B cell (primary cell): Measurements from ENCODE around the gene PIM1. TPM values are rescaled to one million over a fixed set of nuclear protein-coding genes. Genes with fewer than 3 reads are reported as not detected.

Experiments used
- ATAC-seq: fragments of 200-7000 bp; cut with Tn5 transposase; one replicate; pipeline ENCODE4 v1.10.0; 2021; ENCODE audit warnings: low read depth, mild to moderate bottlenecking, moderate number of reproducible peaks, moderate library complexity
- CTCF ChIA-PET: fragments of 350-600 bp; sonication (Branson Sonifier 250); formaldehyde crosslinking; loops from one replicate; lab custom pipeline; 2021; ENCODE audit warnings: antibody characterized with exemption, inconsistent platforms; lab: Charles Lee
- POLR2A ChIA-PET: fragments of 350-600 bp; sonication (Branson Sonifier 250); formaldehyde crosslinking; loops from one replicate; lab custom pipeline; 2021; ENCODE audit warnings: antibody characterized with exemption; lab: Charles Lee
- DNase-seq: peaks from one replicate; pipeline ENCODE4 v3.0.0; 2013
- H2AFZ ChIP-seq: 2 replicates; pipeline ENCODE4 v1.6.1; 2012; ENCODE audit warnings: mild to moderate bottlenecking, low read depth, low read length; ENCODE audit not compliant: insufficient read depth, poor library complexity, severe bottlenecking
- H3K27ac ChIP-seq, 2 donors: 1 replicate in 1 of 2; 2 replicates in 1 of 2; pipeline ENCODE4 v1.5.1; 2012 to 2013; ENCODE audit warnings: low read length in 2 of 2, mild to moderate bottlenecking in 2 of 2, moderate library complexity in 1 of 2
- H3K27me3 ChIP-seq, 4 experiments: fragments of 200-600 bp in 1 of 4; sonication (generic) in 1 of 4; replicated peaks in 1 of 4; 1 replicate in 2 of 4; 2 replicates in 2 of 4; pipeline versions ENCODE4 v1.6.1 to v1.7.0; 2013 to 2016; ENCODE audit warnings: low read length in 3 of 4, mild to moderate bottlenecking in 2 of 4, mixed read lengths in 1 of 4, moderate library complexity in 1 of 4; ENCODE audit not compliant: insufficient read depth in 4 of 4, control insufficient read depth in 3 of 4; ENCODE audit errors: control extremely low read depth in 1 of 4
- H3K36me3 ChIP-seq, 2 experiments: replicated peaks in 1 of 2; 1 replicate in 1 of 2; 2 replicates in 1 of 2; pipeline versions ENCODE4 v1.6.1 to v1.7.1; 2013; ENCODE audit warnings: low read length in 1 of 2; ENCODE audit not compliant: insufficient read depth in 2 of 2, control insufficient read depth in 1 of 2; ENCODE audit errors: control extremely low read depth in 1 of 2, extremely low read depth in 1 of 2
- H3K4me1 ChIP-seq, 2 donors: fragments of 200-600 bp in 1 of 2; sonication (generic) in 1 of 2; 1 replicate in 1 of 2; 2 replicates in 1 of 2; pipeline versions ENCODE4 v1.5.1 to v1.6.1; 2013 to 2017; ENCODE audit warnings: low read length in 2 of 2; ENCODE audit not compliant: control insufficient read depth in 2 of 2, insufficient read depth in 2 of 2
- H3K4me2 ChIP-seq: replicated peaks from 2 replicates; pipeline ENCODE3; 2012; ENCODE audit warnings: mild to moderate bottlenecking, low read depth, low read length; ENCODE audit not compliant: poor library complexity, severe bottlenecking
- H3K4me3 ChIP-seq, 5 experiments: fragments of 200-600 bp in 1 of 5; sonication (generic) in 1 of 5; 1 replicate in 3 of 5; 2 replicates in 2 of 5; pipeline versions ENCODE4 v1.5.1 to v1.7.0; 2011 to 2016; ENCODE audit warnings: low read length in 4 of 5, mild to moderate bottlenecking in 4 of 5, low read depth in 2 of 5, control low read depth in 1 of 5, moderate library complexity in 1 of 5; ENCODE audit not compliant: insufficient read depth in 1 of 5; ENCODE audit errors: control extremely low read depth in 1 of 5, extremely low read depth in 1 of 5
- H3K79me2 ChIP-seq: fragments of 200-600 bp; sonication (generic); one replicate; pipeline ENCODE4 v1.6.0; 2016; ENCODE audit warnings: low read length; ENCODE audit not compliant: control insufficient read depth, insufficient read depth
- H3K9ac ChIP-seq: fragments of 200-600 bp; sonication (generic); 2 replicates; pipeline ENCODE4 v1.6.1; 2017; ENCODE audit warnings: mild to moderate bottlenecking, low read length, moderate library complexity
- H3K9me3 ChIP-seq, 3 donors: one replicate each; pipeline versions ENCODE4 v1.6.1 to v1.7.1; 2013; ENCODE audit warnings: low read length in 2 of 3; ENCODE audit not compliant: control insufficient read depth in 2 of 3, insufficient read depth in 1 of 3; ENCODE audit errors: control extremely low read depth in 1 of 3
- H4K20me1 ChIP-seq: 2 replicates; pipeline ENCODE4 v1.6.0; 2012; ENCODE audit warnings: mild to moderate bottlenecking, low read length; ENCODE audit not compliant: insufficient read depth, control insufficient read depth, poor library complexity, severe bottlenecking
- H3K27ac Mint-ChIP-seq: one replicate; pipeline ENCODE4 v1.8.0; 2021; ENCODE audit warnings: mixed read lengths
- H3K27me3 Mint-ChIP-seq: one replicate; pipeline ENCODE4 v1.8.0; 2021; ENCODE audit warnings: mixed read lengths
- H3K4me1 Mint-ChIP-seq: one replicate; pipeline ENCODE4 v1.8.0; 2021; ENCODE audit warnings: mixed read lengths
- H3K4me3 Mint-ChIP-seq: one replicate; pipeline ENCODE4 v1.8.0; 2021; ENCODE audit warnings: mixed read lengths
- H3K9me3 Mint-ChIP-seq: one replicate; pipeline ENCODE4 v1.8.0; 2022; ENCODE audit warnings: mixed read lengths; ENCODE audit not compliant: insufficient read depth
- EZH2 ChIP-seq: IDR thresholded peaks from 2 replicates; pipeline ENCODE4 v1.6.1; 2012; ENCODE audit warnings: borderline replicate concordance, low read depth, mild to moderate bottlenecking, moderate library complexity, low read length; ENCODE audit not compliant: insufficient read depth, poor library complexity, severe bottlenecking
- WGBS: methylation state at CpG from one replicate; pipeline ENCODE4 v1.1.5; 2013; ENCODE audit warnings: missing lambda C conversion rate; ENCODE audit not compliant: insufficient coverage; 5-methylcytosine and 5-hydroxymethylcytosine counted together
- intact Hi-C: fragments of 100-400 bp; cut with micrococcal nuclease; formaldehyde crosslinking; loops from one replicate; pipeline ENCODE4 v1.10.0; 2022
- polyA plus RNA-seq: library from polyadenylated mRNA; depleted of rRNA; stranded (reverse); fragments of >200 nt; gene quantifications from 2 replicates; pipeline ENCODE4 v1.2.3, GENCODE V29; 2012
- total RNA-seq, 2 donors: library from RNA; stranded (reverse); fragments of 120-200 nt in 1 of 2; gene quantifications; 1 replicate in 1 of 2; 2 replicates in 1 of 2; pipeline versions ENCODE4 v1.2.3 to v1.2.4, GENCODE V29; 2013 to 2022
- TF ChIP-seq, protein P1 (sequence below): fragments of 200-600 bp; IDR thresholded peaks from one replicate; pipeline ENCODE4 v1.8.0; 2022; ENCODE audit warnings: antibody characterized with exemption, mild to moderate bottlenecking

The PIM1 gene
- total and polyA plus RNA-seq, 2 donors (not counting 1 experiment from before 2014, with no cell fraction given): 13.6 to 102 TPM

DNA sequence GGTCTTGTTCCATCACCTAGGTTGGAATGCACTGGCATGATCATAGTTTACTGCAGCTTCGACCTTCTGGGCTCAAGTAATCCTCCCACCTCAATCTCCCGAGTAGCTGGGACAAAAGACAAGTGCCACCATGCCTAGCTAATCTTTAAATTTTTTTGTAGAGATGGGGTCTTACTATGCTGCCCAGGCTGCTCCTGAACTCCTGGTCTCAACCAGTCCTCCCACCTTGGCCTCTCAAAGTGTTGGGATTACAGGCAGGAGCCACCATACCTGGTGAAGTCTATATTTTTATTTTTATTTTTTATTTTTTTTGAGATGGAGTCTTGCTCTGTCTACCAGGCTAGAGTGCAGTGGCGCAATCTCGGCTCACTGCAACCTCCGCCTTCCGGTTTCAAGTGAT lies 11.4 kb upstream of the PIM1 start:
- TF ChIP-seq EZH2: no peak
- TF ChIP-seq, protein P1, sequence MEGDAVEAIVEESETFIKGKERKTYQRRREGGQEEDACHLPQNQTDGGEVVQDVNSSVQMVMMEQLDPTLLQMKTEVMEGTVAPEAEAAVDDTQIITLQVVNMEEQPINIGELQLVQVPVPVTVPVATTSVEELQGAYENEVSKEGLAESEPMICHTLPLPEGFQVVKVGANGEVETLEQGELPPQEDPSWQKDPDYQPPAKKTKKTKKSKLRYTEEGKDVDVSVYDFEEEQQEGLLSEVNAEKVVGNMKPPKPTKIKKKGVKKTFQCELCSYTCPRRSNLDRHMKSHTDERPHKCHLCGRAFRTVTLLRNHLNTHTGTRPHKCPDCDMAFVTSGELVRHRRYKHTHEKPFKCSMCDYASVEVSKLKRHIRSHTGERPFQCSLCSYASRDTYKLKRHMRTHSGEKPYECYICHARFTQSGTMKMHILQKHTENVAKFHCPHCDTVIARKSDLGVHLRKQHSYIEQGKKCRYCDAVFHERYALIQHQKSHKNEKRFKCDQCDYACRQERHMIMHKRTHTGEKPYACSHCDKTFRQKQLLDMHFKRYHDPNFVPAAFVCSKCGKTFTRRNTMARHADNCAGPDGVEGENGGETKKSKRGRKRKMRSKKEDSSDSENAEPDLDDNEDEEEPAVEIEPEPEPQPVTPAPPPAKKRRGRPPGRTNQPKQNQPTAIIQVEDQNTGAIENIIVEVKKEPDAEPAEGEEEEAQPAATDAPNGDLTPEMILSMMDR: no peak
- H3K27ac Mint-ChIP-seq: no peak overlapping the region
- H3K9me3 Mint-ChIP-seq: no peaks in the 10 kb centered on the region
- H4K20me1 ChIP-seq: no peaks in the 10 kb centered on the region
- H3K4me3 ChIP-seq: no peak overlapping the region
- H3K4me3 Mint-ChIP-seq: no peak overlapping the region
- 100% methylated on average over 4 of the region's 6 CpGs for WGBS
- intact Hi-C loops: no loop called here
- H3K4me1 ChIP-seq: peaks cover 48 to 54% of the 10 kb centered on the region in 2 donors
- no peak overlapping the region for H3K27ac ChIP-seq
- no peaks in the 10 kb centered on the region for H3K36me3 ChIP-seq
- H2AFZ ChIP-seq: no peak overlapping the region
- no peaks in the 10 kb centered on the region for H3K27me3 ChIP-seq
- no peak for ATAC-seq
- peaks cover 50% of the 10 kb centered on the region for H3K4me1 Mint-ChIP-seq
- POLR2A ChIA-PET: interaction anchor here (0.9 kb wide), 1 partner anchor 11 kb away, joined by 4 read pairs; the partner anchor contains the start of gene PIM1
- no peaks in the 10 kb centered on the region for H3K27me3 Mint-ChIP-seq
- peaks cover 0 to 3% (median 0%) of the 10 kb centered on the region in 3 donors for H3K9me3 ChIP-seq
- DNase-seq: no peak
- H3K9ac ChIP-seq: no peak overlapping the region
- CTCF ChIA-PET: interaction anchor here (5.9 to 6.7 kb wide), 2 partner anchors 13 to 107 kb away, joined by 49 to 68 read pairs; partner anchors contain the start of gene PIM1
- no peak overlapping the region for H3K4me2 ChIP-seq
- no peaks in the 10 kb centered on the region for H3K79me2 ChIP-seq
